Middle frontal gyrus (tissue), 1 donor: Measurements from ENCODE around the gene MCAT.
"Not testable (repeated sequence)": the region's sequence is repeated elsewhere in the genome, so short reads cannot be mapped to it uniquely, and the experiment has no call there.

Experiments
- DNase-seq: peaks from one replicate; pipeline ENCODE4 v3.0.0-alpha.2; 2015; ENCODE audit warnings: low spot score; ENCODE audit errors: extremely low spot score

MCAT gene

GRCh38 chr22:43153899-43154298 lies 10.7 kb upstream of the MCAT start:
- DNase-seq, result no peak

GRCh38 chr22:43152357-43153071 lies 9.3 kb upstream of the MCAT start:
- DNase-seq, result no peak

GRCh38 chr22:43152003-43152356 lies 8.8 kb upstream of the MCAT start:
- no peak for DNase-seq

DNA sequence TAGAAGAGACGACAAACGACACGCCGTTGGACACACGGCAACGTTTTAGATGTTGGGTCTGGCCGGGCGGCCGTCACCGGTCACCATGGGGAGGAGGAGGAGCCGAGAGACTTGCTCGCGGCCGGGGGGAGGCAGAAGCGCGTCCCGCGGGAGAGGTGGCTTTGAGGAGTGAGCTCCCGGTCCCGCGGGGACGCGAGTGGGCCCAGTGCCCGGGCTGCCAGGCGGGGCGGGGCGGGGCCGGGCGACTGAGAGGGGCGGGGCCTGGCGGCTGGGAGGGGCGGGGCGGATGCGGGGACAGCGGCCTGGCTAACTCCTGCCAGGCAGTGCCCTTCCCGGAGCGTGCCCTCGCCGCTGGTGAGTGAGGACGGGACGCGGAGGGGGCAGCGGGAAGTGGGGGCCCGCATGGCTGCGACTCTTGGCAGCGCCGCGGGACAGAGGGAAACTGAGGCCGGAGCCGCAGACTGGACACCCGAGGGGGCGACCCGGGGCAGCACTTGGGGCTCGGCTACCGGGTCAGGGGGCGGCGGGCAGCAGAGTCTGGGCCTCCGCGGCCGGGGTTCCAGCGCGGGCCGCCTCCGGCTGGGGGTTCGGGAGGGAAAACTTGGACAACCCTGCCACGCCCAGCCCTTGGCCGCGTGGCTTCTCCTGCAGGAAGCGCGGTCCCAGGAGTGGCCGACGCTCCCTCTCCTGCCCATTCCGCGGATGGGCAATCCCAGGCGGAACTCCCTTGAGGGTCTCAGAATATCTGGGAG lies 8.2 kb upstream of the MCAT start, which contains the start of gene TSPO:
Gene TSPO, plus strand, starts transcription at position 309 of the 752 bp plus-strand sequence. CDS start 7,680 bp downstream, outside the sequence.
- DNase-seq, result peak; percentile 3

DNA sequence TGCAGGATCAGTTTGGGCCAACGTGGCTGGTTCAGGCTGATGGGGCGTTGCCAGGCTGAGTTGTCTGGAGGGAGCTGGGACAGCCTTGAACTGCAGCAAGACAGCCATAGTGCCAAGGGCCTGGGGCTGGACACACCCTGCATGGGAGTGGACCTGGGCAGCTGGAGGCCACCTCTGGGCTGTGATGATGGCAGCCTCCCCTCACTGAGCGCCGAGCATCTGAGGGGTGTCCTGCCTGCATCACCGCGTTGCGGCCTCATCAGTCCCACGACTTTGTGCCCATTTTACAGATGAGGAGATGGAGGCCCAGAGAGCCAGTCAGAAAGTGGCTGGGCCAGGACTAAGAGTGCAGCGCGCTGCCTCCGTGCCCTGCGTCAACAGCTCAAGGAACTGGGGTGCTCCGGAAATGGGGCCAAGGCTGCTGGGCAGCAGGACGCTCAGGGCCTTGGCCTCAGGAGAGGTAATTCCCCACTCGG lies 7.6 kb upstream of the MCAT start:
- no peak for DNase-seq

- DNase-seq, result no peak
Observed at GRCh38 chr22:43148581-43148980, 5.4 kb upstream of the MCAT start.

- DNase-seq, result no peak
Observed at GRCh38 chr22:43147821-43148220, 4.6 kb upstream of the MCAT start.

GRCh38 chr22:43146332-43146731 lies 3.1 kb upstream of the MCAT start:
- not testable (repeated sequence) for DNase-seq

- not testable (repeated sequence) for DNase-seq
Observed at GRCh38 chr22:43145371-43145770, 2.2 kb upstream of the MCAT start.

DNA sequence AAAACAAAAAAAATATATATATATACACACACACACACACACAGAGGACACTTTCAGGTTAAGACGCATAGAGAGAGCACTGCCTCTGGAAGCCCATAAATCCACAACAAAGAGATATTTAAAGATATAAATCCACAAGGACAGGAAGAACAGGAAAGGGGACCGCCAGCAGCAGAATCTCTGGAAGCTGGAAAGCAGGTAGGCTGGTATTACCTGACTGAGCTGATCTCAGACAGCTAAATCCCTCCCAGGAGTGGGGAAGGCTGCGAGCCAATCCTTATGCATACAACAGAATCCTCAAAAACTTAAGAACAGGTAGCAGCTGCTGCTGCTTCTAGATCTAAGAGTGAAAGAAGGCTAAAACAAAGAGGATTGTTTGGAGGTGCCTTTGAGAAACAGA lies 1.8 kb upstream of the MCAT start:
- DNase-seq, result no peak

- DNase-seq, result no peak
Observed at GRCh38 chr22:43136801-43137200, 6.4 kb downstream of the MCAT start.

DNA sequence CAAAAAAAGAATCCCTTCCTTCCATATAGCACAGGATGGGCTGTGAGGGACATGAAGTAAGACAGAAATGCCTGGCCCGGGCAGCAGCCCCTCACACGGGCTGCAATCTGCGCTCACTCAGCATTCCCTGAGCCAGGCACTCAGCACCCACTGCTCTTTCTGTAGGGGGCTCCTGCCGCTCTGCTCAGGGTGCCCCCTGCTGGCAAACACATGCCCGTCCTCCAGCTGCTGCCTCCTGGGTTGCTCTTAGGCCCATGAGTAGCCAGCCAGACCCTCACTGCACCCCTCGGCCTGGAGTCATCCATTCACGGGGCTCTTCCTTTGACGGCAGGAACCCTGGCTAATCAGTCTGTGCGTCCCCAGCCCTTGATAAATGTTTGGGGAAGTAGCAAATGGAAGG lies 6.9 kb downstream of the MCAT start:
- DNase-seq, result no peak

DNA sequence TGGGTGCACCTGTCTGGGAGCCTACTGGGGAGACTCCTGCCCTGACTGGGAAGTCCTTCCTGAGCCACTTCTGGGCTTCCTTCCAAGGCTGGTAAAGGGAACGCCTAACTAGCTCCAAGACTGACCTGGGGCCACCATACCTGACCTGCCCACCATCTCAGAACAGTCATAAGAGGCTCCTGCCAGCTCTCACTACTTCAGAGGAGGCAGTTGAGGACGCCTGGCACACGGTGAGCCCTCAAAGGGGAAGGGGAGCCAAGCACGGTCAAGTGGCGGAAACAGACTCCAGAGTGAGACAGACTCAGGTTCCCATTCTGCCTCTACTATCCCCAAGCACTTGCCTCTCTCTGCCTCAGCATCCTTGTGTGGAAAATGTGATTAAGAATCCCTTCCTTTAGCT lies 7.6 kb downstream of the MCAT start:
- no peak for DNase-seq

DNA sequence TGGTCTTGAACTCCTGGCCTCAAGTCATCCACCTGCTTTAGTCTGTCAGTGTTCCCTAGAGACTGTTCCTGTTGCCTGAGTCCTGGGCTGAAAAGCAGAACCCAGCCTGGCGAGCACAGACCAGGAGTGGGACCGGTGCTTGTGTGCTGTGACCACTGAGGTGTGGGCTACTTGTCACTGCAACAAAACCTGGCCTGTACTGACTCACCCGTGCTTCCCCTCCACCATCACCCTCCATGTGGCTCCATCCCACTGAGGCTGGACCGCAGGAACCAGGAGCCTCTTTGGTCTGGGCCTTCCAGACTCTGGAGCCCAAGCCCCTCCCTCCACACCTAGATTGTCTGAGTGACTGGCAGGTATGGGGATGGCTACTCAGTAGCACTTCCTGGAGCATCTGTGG lies 8.6 kb downstream of the MCAT start:
- DNase-seq, result no peak

DNA sequence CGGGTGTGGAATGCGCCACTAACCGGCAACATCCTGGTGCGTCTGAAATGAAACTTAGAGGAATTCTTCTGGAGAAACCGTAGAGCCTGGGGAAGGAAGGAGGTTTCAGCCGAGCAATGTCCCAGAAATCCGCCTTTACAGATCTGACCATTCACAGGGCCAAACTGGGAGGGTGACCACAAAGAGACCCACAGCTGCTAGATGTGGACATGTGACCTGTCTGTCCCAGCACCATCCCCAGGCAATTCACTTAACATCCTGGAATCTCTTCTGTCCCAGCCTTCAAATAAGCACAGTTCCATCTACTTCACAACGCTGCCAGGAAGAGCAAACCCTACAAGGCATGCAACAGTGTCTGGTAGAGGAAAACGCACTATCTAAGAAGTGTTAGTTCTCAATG lies 9.8 kb downstream of the MCAT start:
- DNase-seq, result no peak

GRCh38 chr22:43131773-43132501 lies 11.3 kb downstream of the MCAT start:
- DNase-seq, result no peak

- no peak for DNase-seq
Observed at GRCh38 chr22:43129426-43130425, 13.5 kb downstream of the MCAT start.

DNA sequence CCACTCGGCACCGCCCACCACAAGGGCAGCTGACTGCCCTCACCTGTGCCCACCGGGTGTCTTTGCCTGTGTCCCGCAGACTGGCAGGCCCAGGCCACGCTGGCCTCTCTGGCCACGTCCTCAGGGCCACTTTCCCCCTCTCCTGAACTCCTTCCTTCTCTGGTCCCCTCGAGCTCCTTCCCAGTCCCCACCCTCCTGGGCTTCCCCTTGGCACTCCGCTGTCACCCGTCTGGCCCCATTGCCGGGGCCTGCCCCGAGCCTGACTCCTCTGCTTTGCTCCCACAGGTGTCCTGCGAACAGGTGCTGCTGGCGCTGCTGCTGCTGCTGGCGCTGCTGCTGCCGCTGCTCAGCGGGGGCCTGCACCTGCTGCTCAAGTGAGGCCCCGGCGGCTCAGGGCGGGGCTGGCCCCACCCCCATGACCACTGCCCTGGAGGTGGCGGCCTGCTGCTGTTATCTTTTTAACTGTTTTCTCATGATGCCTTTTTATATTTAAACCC lies 14.2 kb downstream of the MCAT start:
- no peak for DNase-seq

GRCh38 chr22:43128116-43128515 lies 15.1 kb downstream of the MCAT start:
- no peak for DNase-seq

DNA sequence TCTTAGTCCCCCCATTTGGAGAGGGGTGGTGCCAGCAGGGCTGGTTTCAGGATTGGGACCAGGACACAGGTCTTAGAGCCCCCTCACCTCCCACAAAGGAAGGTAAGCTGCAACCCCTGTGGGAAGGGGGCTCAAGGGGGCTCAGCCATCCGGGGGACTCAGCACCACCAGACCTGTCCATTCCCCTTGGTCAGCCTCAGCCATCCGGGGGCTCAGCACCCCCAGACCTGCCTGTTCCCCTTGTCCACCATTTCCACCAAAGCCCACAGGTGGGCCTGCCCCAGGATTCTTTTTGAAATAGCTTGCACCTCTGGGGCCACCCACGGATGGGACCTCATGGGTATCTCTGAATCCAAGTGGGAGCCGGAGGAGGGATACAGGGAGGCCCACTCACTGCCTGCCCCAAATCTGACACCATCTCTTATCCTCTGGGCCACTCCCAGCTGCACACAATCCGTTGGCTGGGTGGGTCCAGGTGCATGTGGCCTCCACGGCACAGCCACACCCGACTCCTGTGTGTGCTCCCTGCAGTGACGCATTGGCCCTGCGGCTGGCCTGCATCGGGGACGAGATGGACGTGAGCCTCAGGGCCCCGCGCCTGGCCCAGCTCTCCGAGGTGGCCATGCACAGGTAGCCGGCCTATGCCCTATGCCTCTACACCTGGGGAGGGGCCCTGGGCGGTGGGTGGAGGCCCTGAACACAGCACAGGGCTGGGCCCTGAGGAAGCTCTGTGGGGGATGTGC lies 15.9 kb downstream of the MCAT start:
- DNase-seq, result no peak
